Measurements from ENCODE around the gene NBEAL2. TPM values are rescaled to one million over a fixed set of nuclear protein-coding genes. Genes with fewer than 3 reads are reported as not detected.
"Not testable (repeated sequence)": the region's sequence is repeated elsewhere in the genome, so short reads cannot be mapped to it uniquely, and the experiment has no call there.

Gene NBEAL2
- total RNA-seq, 1 experiment from 2014 or later: 60.5 TPM

- not testable (repeated sequence) for H3K9me2 ChIP-seq (replicated peaks; ENCODE audit: insufficient read depth, low read length); H3K9me3 ChIP-seq (ENCODE audit: low read length); H3K9ac ChIP-seq (ENCODE audit: low read length); H2AFZ ChIP-seq (ENCODE audit: low read length); DNase-seq; H3K4me2 ChIP-seq (ENCODE audit: low read depth, low read length, poor library complexity, severe bottlenecking); H3K36me3 ChIP-seq (ENCODE audit: insufficient read depth, low read length); H3K27me3 ChIP-seq (ENCODE audit: low read length); H3K27ac ChIP-seq (ENCODE audit: low read length); H4K20me1 ChIP-seq (ENCODE audit: insufficient read depth, low read depth, low read length); H3K4me3 ChIP-seq (ENCODE audit: low read length)
- Histone ChIP-seq H3K4me1 (ENCODE audit: low read length) (peaks cover 26% of the 10 kb centered on the region), H3K79me2 (ENCODE audit: low read length) (peaks cover 63% of the 10 kb centered on the region)
Measured at GRCh38 chr3:47026432-47026831, 47.0 kb downstream of the NBEAL2 start.

- Histone ChIP-seq H3K4me1 (ENCODE audit: low read length) (peaks cover 9% of the 10 kb centered on the region), H4K20me1 (ENCODE audit: insufficient read depth, low read depth, low read length) (no peaks in the 10 kb centered on the region), H3K4me2 (ENCODE audit: low read depth, low read length, poor library complexity, severe bottlenecking) (no peak overlapping the region), H3K9ac (ENCODE audit: low read length) (no peak overlapping the region), H3K79me2 (ENCODE audit: low read length) (peaks cover 59% of the 10 kb centered on the region), H3K27ac (ENCODE audit: low read length) (no peak overlapping the region), H2AFZ (ENCODE audit: low read length) (no peak overlapping the region), H3K9me3 (ENCODE audit: low read length) (no peaks in the 10 kb centered on the region), H3K36me3 (ENCODE audit: insufficient read depth, low read length) (0 out of 2 replicates have a peak, but pooled peaks cover 8% of the 10 kb centered on the region), H3K9me2 (replicated peaks; ENCODE audit: insufficient read depth, low read length) (no peaks in the 10 kb centered on the region), H3K27me3 (ENCODE audit: low read length) (no peaks in the 10 kb centered on the region), H3K4me3 (ENCODE audit: low read length) (no peak overlapping the region)
- no peak for DNase-seq
Measured at GRCh38 chr3:47028146-47028545, 48.7 kb downstream of the NBEAL2 start.

GRCh38 chr3:47028667-47029066 is 49.2 kb downstream of the NBEAL2 start:
- no peaks in the 10 kb centered on the region for H3K9me2 ChIP-seq (replicated peaks; ENCODE audit: insufficient read depth, low read length)
- H3K36me3 ChIP-seq (ENCODE audit: insufficient read depth, low read length): 0 out of 2 replicates have a peak, but pooled peaks cover 8% of the 10 kb centered on the region
- H3K9ac ChIP-seq (ENCODE audit: low read length): no peak overlapping the region
- H3K27ac ChIP-seq (ENCODE audit: low read length): no peak overlapping the region
- peaks cover 56% of the 10 kb centered on the region for H3K79me2 ChIP-seq (ENCODE audit: low read length)
- H2AFZ ChIP-seq (ENCODE audit: low read length): no peak overlapping the region
- peaks cover 5% of the 10 kb centered on the region for H3K4me1 ChIP-seq (ENCODE audit: low read length)
- no peaks in the 10 kb centered on the region for H4K20me1 ChIP-seq (ENCODE audit: insufficient read depth, low read depth, low read length)
- no peak overlapping the region for H3K4me2 ChIP-seq (ENCODE audit: low read depth, low read length, poor library complexity, severe bottlenecking)
- H3K9me3 ChIP-seq (ENCODE audit: low read length): no peaks in the 10 kb centered on the region
- no peak for DNase-seq
- H3K4me3 ChIP-seq (ENCODE audit: low read length): no peak overlapping the region
- H3K27me3 ChIP-seq (ENCODE audit: low read length): no peaks in the 10 kb centered on the region

- H2AFZ ChIP-seq (ENCODE audit: low read length); H3K9me2 ChIP-seq (replicated peaks; ENCODE audit: insufficient read depth, low read length); H3K4me2 ChIP-seq (ENCODE audit: low read depth, low read length, poor library complexity, severe bottlenecking); H3K4me1 ChIP-seq (ENCODE audit: low read length); H3K27ac ChIP-seq (ENCODE audit: low read length); H4K20me1 ChIP-seq (ENCODE audit: insufficient read depth, low read depth, low read length); H3K9me3 ChIP-seq (ENCODE audit: low read length); H3K4me3 ChIP-seq (ENCODE audit: low read length); DNase-seq; H3K9ac ChIP-seq (ENCODE audit: low read length); H3K27me3 ChIP-seq (ENCODE audit: low read length): not testable (repeated sequence)
- Histone ChIP-seq H3K36me3 (ENCODE audit: insufficient read depth, low read length) (peaks cover 26% of the 10 kb centered on the region; the same call in 1 of the 2 replicates), H3K79me2 (ENCODE audit: low read length) (peaks cover 38% of the 10 kb centered on the region)
Measured at GRCh38 chr3:47031041-47031440, 51.6 kb downstream of the NBEAL2 start.

GRCh38 chr3:47034868-47035489 is 55.5 kb downstream of the NBEAL2 start:
- Histone ChIP-seq H3K4me1 (ENCODE audit: low read length) (no peaks in the 10 kb centered on the region), H4K20me1 (ENCODE audit: insufficient read depth, low read depth, low read length) (no peaks in the 10 kb centered on the region), H3K9me3 (ENCODE audit: low read length) (no peaks in the 10 kb centered on the region), H2AFZ (ENCODE audit: low read length) (no peak overlapping the region), H3K9me2 (replicated peaks; ENCODE audit: insufficient read depth, low read length) (no peaks in the 10 kb centered on the region), H3K27me3 (ENCODE audit: low read length) (no peaks in the 10 kb centered on the region), H3K36me3 (ENCODE audit: insufficient read depth, low read length) (peaks cover 38% of the 10 kb centered on the region), H3K9ac (ENCODE audit: low read length) (no peak overlapping the region), H3K4me2 (ENCODE audit: low read depth, low read length, poor library complexity, severe bottlenecking) (no peak overlapping the region), H3K27ac (ENCODE audit: low read length) (no peak overlapping the region), H3K79me2 (ENCODE audit: low read length) (peaks cover 25% of the 10 kb centered on the region), H3K4me3 (ENCODE audit: low read length) (no peak overlapping the region)
- DNase-seq: no peak

GRCh38 chr3:47035645-47036044 is 56.2 kb downstream of the NBEAL2 start:
- no peak for DNase-seq
- no peaks in the 10 kb centered on the region for H3K27me3 ChIP-seq (ENCODE audit: low read length)
- no peaks in the 10 kb centered on the region for H3K4me1 ChIP-seq (ENCODE audit: low read length)
- no peaks in the 10 kb centered on the region for H3K9me3 ChIP-seq (ENCODE audit: low read length)
- no peak overlapping the region for H3K4me3 ChIP-seq (ENCODE audit: low read length)
- peaks cover 22% of the 10 kb centered on the region for H3K79me2 ChIP-seq (ENCODE audit: low read length)
- H2AFZ ChIP-seq (ENCODE audit: low read length): no peak overlapping the region
- no peak overlapping the region for H3K4me2 ChIP-seq (ENCODE audit: low read depth, low read length, poor library complexity, severe bottlenecking)
- H4K20me1 ChIP-seq (ENCODE audit: insufficient read depth, low read depth, low read length): no peaks in the 10 kb centered on the region
- peaks cover 42% of the 10 kb centered on the region for H3K36me3 ChIP-seq (ENCODE audit: insufficient read depth, low read length)
- no peaks in the 10 kb centered on the region for H3K9me2 ChIP-seq (replicated peaks; ENCODE audit: insufficient read depth, low read length)
- H3K9ac ChIP-seq (ENCODE audit: low read length): no peak overlapping the region
- no peak overlapping the region for H3K27ac ChIP-seq (ENCODE audit: low read length)

DNA sequence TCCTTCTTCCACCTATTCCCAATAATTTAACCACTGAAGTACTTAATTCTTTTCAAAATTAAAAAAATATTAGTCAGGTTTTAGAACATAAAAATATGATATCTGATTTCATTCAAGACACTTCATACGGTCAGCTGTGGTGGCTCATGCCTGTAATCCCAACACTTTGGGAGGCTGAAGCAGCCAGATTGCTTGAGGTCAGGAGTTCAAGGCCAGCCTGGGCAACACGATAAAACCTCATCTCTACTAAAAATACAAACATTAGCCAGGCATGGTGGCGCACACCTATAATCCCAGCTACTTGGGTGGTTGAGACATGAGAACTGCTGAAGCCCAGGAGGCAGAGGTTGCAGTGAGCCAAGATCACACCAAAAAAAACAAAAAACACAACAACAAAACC is 56.7 kb downstream of the NBEAL2 start:
- Histone ChIP-seq H3K36me3 (ENCODE audit: insufficient read depth, low read length) (peaks cover 47% of the 10 kb centered on the region), H2AFZ (ENCODE audit: low read length) (no peak overlapping the region), H3K79me2 (ENCODE audit: low read length) (peaks cover 22% of the 10 kb centered on the region), H3K9me2 (replicated peaks; ENCODE audit: insufficient read depth, low read length) (no peaks in the 10 kb centered on the region), H3K4me3 (ENCODE audit: low read length) (no peak overlapping the region), H3K27me3 (ENCODE audit: low read length) (no peaks in the 10 kb centered on the region), H3K4me2 (ENCODE audit: low read depth, low read length, poor library complexity, severe bottlenecking) (no peak overlapping the region), H3K4me1 (ENCODE audit: low read length) (no peaks in the 10 kb centered on the region), H3K9ac (ENCODE audit: low read length) (no peak overlapping the region), H3K9me3 (ENCODE audit: low read length) (no peaks in the 10 kb centered on the region), H3K27ac (ENCODE audit: low read length) (no peak overlapping the region), H4K20me1 (ENCODE audit: insufficient read depth, low read depth, low read length) (no peaks in the 10 kb centered on the region)
- no peak for DNase-seq

- H3K4me1 ChIP-seq (ENCODE audit: low read length); H3K9ac ChIP-seq (ENCODE audit: low read length); H3K4me3 ChIP-seq (ENCODE audit: low read length); H3K27ac ChIP-seq (ENCODE audit: low read length); DNase-seq; H3K27me3 ChIP-seq (ENCODE audit: low read length); H4K20me1 ChIP-seq (ENCODE audit: insufficient read depth, low read depth, low read length); H3K4me2 ChIP-seq (ENCODE audit: low read depth, low read length, poor library complexity, severe bottlenecking); H3K9me3 ChIP-seq (ENCODE audit: low read length); H2AFZ ChIP-seq (ENCODE audit: low read length); H3K9me2 ChIP-seq (replicated peaks; ENCODE audit: insufficient read depth, low read length): not testable (repeated sequence)
- peaks cover 53% of the 10 kb centered on the region for H3K36me3 ChIP-seq (ENCODE audit: insufficient read depth, low read length)
- peaks cover 20% of the 10 kb centered on the region for H3K79me2 ChIP-seq (ENCODE audit: low read length)
Measured at GRCh38 chr3:47037302-47037701, 57.8 kb downstream of the NBEAL2 start.
